ENCODE data around the gene IGFN1. TPM values are rescaled to one million over a fixed set of nuclear protein-coding genes. Genes with fewer than 3 reads are reported as not detected.
"Not testable (repeated sequence)": the region's sequence is repeated elsewhere in the genome, so short reads cannot be mapped to it uniquely, and the experiment has no call there.

IGFN1 gene
- total RNA-seq, 3 donors from 2014 or later (not counting 1 experiment from before 2014, with no cell fraction given), result not detected

DNA sequence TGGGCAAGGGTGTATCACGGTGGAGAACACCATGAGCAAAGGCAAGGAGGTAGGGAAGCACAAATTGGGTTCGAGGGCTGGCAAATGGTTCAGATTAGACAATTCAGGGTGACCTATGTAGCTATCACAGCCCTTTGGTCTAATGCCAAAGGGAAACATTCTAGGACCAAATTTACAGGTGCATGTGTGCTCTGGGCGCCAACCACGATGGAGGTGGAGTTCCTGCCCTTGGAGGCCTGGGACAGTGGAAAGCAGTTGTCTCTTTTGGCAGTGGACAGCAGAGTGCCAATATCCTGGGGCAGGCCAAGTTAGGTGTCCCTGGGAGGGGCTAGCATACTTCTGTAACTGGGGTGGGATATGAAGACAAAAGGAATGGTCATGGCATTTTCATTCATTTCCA lies 40.1 kb downstream of the IGFN1 start:
- no peaks in the 10 kb centered on the region for H3K4me1 ChIP-seq (ENCODE audit: control insufficient read depth, insufficient read depth, low read length)
- intact Hi-C loops (cut with micrococcal nuclease), result no loop called here
- H3K27me3 ChIP-seq (ENCODE audit: control insufficient read depth, insufficient read depth, low read length), result peaks cover 4% of the 10 kb centered on the region
- no peaks in the 10 kb centered on the region for H3K4me1 Mint-ChIP-seq
- peaks cover 0 to 2% of the 10 kb centered on the region in 2 donors for H3K9me3 Mint-ChIP-seq
- peaks cover 9 to 15% of the 10 kb centered on the region in 2 donors for H3K27me3 Mint-ChIP-seq (ENCODE audit: low read depth in 2 of 2)
- no peak overlapping the region for H3K4me3 Mint-ChIP-seq
- no peak for TF ChIP-seq CTCF (IDR thresholded peaks at IDR 0.05)
- H3K4me3 ChIP-seq (ENCODE audit: low read length), result no peak overlapping the region
- no peak overlapping the region for H3K27ac ChIP-seq (ENCODE audit: low read length)
- ATAC-seq (no peak), DNase-seq (no peak)
- no peaks in the 10 kb centered on the region for H3K9me3 ChIP-seq (ENCODE audit: control insufficient read depth, insufficient read depth, low read length)
- H3K36me3 Mint-ChIP-seq, result no peaks in the 10 kb centered on the region
- 80% methylated on average over 4 of the region's 4 CpGs for WGBS (ENCODE audit: insufficient coverage)
- H3K36me3 ChIP-seq (ENCODE audit: control insufficient read depth, insufficient read depth, low read length), result no peaks in the 10 kb centered on the region
- no peak overlapping the region for H3K27ac Mint-ChIP-seq

DNA sequence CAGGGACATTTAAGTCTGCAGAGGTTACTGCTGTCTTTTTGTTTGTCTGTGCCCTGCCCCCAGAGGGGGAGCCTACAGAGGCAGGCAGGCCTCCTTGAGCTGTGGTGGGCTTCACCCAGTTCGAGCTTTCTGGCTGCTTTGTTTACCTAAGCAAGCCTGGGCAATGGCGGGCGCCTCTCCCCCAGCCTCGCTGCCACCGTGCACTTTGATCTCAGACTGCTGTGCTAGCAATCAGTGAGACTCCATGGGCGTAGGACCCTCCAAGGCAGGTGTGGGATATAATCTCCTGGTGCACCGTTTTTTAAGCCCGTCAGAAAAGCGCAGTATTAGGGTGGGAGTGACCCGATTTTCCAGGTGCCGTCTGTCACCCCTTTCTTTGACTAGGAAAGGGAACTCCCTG lies 49.0 kb downstream of the IGFN1 start:
- H3K36me3 ChIP-seq (ENCODE audit: control insufficient read depth, insufficient read depth, low read length); H3K27ac ChIP-seq (ENCODE audit: low read length); H3K4me1 Mint-ChIP-seq; H3K4me1 ChIP-seq (ENCODE audit: control insufficient read depth, insufficient read depth, low read length); H3K9me3 ChIP-seq (ENCODE audit: control insufficient read depth, insufficient read depth, low read length); DNase-seq; H3K9me3 Mint-ChIP-seq; H3K36me3 Mint-ChIP-seq; intact Hi-C loops (cut with micrococcal nuclease); ATAC-seq; H3K27ac Mint-ChIP-seq; H3K4me3 ChIP-seq (ENCODE audit: low read length); H3K4me3 Mint-ChIP-seq: not testable (repeated sequence)
- H3K27me3 ChIP-seq (ENCODE audit: control insufficient read depth, insufficient read depth, low read length), result peaks cover 17% of the 10 kb centered on the region
- peaks cover 25 to 45% of the 10 kb centered on the region in 2 donors for H3K27me3 Mint-ChIP-seq (ENCODE audit: low read depth in 2 of 2)
- 76% methylated on average over 10 of the region's 11 CpGs for WGBS (ENCODE audit: insufficient coverage)

GRCh38 chr1:201240171-201240570 lies 49.5 kb downstream of the IGFN1 start:
- peaks cover 30 to 50% of the 10 kb centered on the region in 2 donors for H3K27me3 Mint-ChIP-seq (ENCODE audit: low read depth in 2 of 2)
- H3K4me1 Mint-ChIP-seq, result no peaks in the 10 kb centered on the region
- DNase-seq (no peak), ATAC-seq (no peak)
- H3K27ac ChIP-seq (ENCODE audit: low read length), result no peak overlapping the region
- H3K4me1 ChIP-seq (ENCODE audit: control insufficient read depth, insufficient read depth, low read length), result no peaks in the 10 kb centered on the region
- H3K36me3 ChIP-seq (ENCODE audit: control insufficient read depth, insufficient read depth, low read length), result no peaks in the 10 kb centered on the region
- no CpG with 5 or more reads among the region's 3 CpGs for WGBS (ENCODE audit: insufficient coverage)
- no peaks in the 10 kb centered on the region for H3K9me3 ChIP-seq (ENCODE audit: control insufficient read depth, insufficient read depth, low read length)
- H3K36me3 Mint-ChIP-seq, result no peaks in the 10 kb centered on the region
- H3K27ac Mint-ChIP-seq, result no peak overlapping the region
- H3K4me3 ChIP-seq (ENCODE audit: low read length), result no peak overlapping the region
- H3K27me3 ChIP-seq (ENCODE audit: control insufficient read depth, insufficient read depth, low read length), result peaks cover 17% of the 10 kb centered on the region
- TF ChIP-seq CTCF (IDR thresholded peaks at IDR 0.05), result no peak
- no peaks in the 10 kb centered on the region for H3K9me3 Mint-ChIP-seq
- no peak overlapping the region for H3K4me3 Mint-ChIP-seq
- intact Hi-C loops (cut with micrococcal nuclease), result no loop called here

DNA sequence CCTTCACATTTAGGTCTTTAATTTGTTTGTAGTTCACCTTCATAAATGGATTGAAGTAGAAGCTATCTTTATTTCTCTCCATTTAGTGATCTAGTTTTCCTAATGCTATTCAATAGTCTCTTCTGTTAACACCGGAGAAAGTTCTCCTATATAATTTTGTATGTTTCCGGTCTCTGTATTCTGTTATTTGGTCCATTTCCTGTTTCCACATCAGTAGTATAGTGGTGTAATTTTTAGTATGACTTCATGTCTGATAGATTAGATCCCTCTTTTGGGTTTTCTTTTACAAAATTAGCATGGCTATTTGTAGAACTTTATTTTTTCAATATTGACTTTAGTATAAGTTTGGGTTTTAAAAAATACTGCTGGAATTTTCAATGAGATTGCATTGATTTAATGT lies 51.1 kb downstream of the IGFN1 start:
- Mint-ChIP-seq H3K4me3 (no peak overlapping the region), H3K27ac (no peak overlapping the region), H3K9me3 (no peaks in the 10 kb centered on the region), H3K27me3 (ENCODE audit: low read depth in 2 of 2) (peaks cover 32 to 58% of the 10 kb centered on the region in 2 donors), H3K4me1 (no peaks in the 10 kb centered on the region), H3K36me3 (no peaks in the 10 kb centered on the region)
- Histone ChIP-seq H3K4me3 (ENCODE audit: low read length) (no peak overlapping the region), H3K27me3 (ENCODE audit: control insufficient read depth, insufficient read depth, low read length) (peaks cover 17% of the 10 kb centered on the region), H3K36me3 (ENCODE audit: control insufficient read depth, insufficient read depth, low read length) (no peaks in the 10 kb centered on the region), H3K27ac (ENCODE audit: low read length) (no peak overlapping the region), H3K9me3 (ENCODE audit: control insufficient read depth, insufficient read depth, low read length) (no peaks in the 10 kb centered on the region), H3K4me1 (ENCODE audit: control insufficient read depth, insufficient read depth, low read length) (no peaks in the 10 kb centered on the region)
- DNase-seq, result no peak
- WGBS (ENCODE audit: insufficient coverage), result no CpG with 5 or more reads among the region's 2 CpGs
- intact Hi-C loops (cut with micrococcal nuclease), result no loop called here
- no peak for ATAC-seq
- TF ChIP-seq CTCF (IDR thresholded peaks at IDR 0.05), result no peak
